RWPE1 (cell line): ENCODE measurements around the gene SHC1.
"Not testable (repeated sequence)": the region's sequence is repeated elsewhere in the genome, so short reads cannot be mapped to it uniquely, and the experiment has no call there.

Source experiments
- CTCF ChIA-PET: fragments of 350-600 bp; sonication (Branson Sonifier 250); formaldehyde crosslinking; extraction: SDS; loops from one replicate; lab custom pipeline; 2021; lab: Yijun Ruan, JAX
- POLR2A ChIA-PET: fragments of 400-600 bp; formaldehyde crosslinking; extraction: SDS; loops from one replicate; lab custom pipeline; 2020; ENCODE audit warnings: antibody characterized with exemption; ENCODE audit not compliant: low non-redundant PET; lab: Yijun Ruan, JAX
- DNase-seq: peaks from one replicate; pipeline ENCODE4 v3.0.0; 2012; ENCODE audit warnings: low spot score
- H3K27ac ChIP-seq: fragments of 450-650 bp; 2 replicates; pipeline ENCODE4 v1.5.1; 2017
- CTCF ChIP-seq: fragments of 450-650 bp; conservative IDR thresholded peaks from 2 replicates; pipeline ENCODE4 v1.5.1; 2017; ENCODE audit warnings: low read depth, mild to moderate bottlenecking

SHC1 gene

GRCh38 chr1:154992721-154993571 is 22.4 kb upstream of the SHC1 start:
- POLR2A ChIA-PET: interaction anchor here (0.6 kb wide), 2 partner anchors 9 to 82 kb away, joined by 3 to 8 read pairs; no protein-coding TSS in a partner anchor
- H3K27ac ChIP-seq: peak overlapping the region; percentile 71
- DNase-seq: no peak
- CTCF ChIA-PET: interaction anchor here (0.9 to 5.0 kb wide), 2 partner anchors 24 to 37 kb away, joined by 4 to 22 read pairs; partner anchors contain the start of gene PBXIP1
- TF ChIP-seq CTCF: no peak

DNA sequence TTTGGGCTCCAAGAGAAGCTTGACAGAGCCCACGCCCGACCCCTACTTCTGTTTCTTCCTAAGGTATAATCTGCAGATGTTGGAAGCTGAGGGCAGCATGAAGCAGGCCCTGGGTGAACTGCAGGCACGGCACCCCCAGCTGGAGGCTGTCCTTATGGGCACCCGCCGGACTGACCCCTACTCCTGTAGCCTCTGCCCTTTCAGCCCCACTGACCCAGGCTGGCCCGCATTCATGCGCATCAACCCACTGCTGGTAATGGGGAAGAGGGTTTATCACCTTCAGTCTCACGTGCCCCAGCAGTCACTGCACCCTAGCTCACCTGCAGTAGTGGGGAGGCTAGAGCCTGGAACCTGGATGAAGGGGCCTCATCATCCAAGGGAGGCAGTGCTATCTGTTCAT is 19.7 kb upstream of the SHC1 start:
- no peak for DNase-seq
- peak overlapping the region; percentile 54 for H3K27ac ChIP-seq
- no peak for TF ChIP-seq CTCF
- CTCF ChIA-PET: interaction anchor here (0.5 to 1.1 kb wide), 4 partner anchors 10 to 537 kb away, joined by 3 to 5 read pairs (median 4); partner anchors contain the start of gene PBXIP1
- POLR2A ChIA-PET: no interaction called here

- peak overlapping the region; percentile 54 for H3K27ac ChIP-seq
- POLR2A ChIA-PET: no interaction called here
- DNase-seq: no peak
- CTCF ChIA-PET: interaction anchor here (1.1 to 1.7 kb wide), 2 partner anchors 28 to 33 kb away, joined by 5 to 6 read pairs; partner anchors contain the start of gene PBXIP1
- no peak for TF ChIP-seq CTCF
Observed at GRCh38 chr1:154989195-154989860, 18.8 kb upstream of the SHC1 start.

GRCh38 chr1:154988058-154988954 is 17.8 kb upstream of the SHC1 start:
- CTCF ChIA-PET: interaction anchor here (0.6 to 1.9 kb wide), 4 partner anchors 29 to 97 kb away, joined by 3 to 7 read pairs (median 5); no protein-coding TSS in a partner anchor
- no peak for TF ChIP-seq CTCF
- DNase-seq: no peak
- peak overlapping the region; percentile 60 for H3K27ac ChIP-seq
- POLR2A ChIA-PET: interaction anchor here (0.9 kb wide), 1 partner anchor 17 kb away, joined by 3 read pairs; no protein-coding TSS in a partner anchor

GRCh38 chr1:154987326-154987725 is 16.8 kb upstream of the SHC1 start:
- no peak for DNase-seq
- ChIA-PET CTCF (interaction anchor here (0.7 to 1.9 kb wide), 5 partner anchors 17 to 63 kb away, joined by 3 to 7 read pairs (median 6); partner anchors contain the start of gene SHC1), POLR2A (no interaction called here)
- H3K27ac ChIP-seq: peak overlapping the region; percentile 60
- no peak for TF ChIP-seq CTCF

DNA sequence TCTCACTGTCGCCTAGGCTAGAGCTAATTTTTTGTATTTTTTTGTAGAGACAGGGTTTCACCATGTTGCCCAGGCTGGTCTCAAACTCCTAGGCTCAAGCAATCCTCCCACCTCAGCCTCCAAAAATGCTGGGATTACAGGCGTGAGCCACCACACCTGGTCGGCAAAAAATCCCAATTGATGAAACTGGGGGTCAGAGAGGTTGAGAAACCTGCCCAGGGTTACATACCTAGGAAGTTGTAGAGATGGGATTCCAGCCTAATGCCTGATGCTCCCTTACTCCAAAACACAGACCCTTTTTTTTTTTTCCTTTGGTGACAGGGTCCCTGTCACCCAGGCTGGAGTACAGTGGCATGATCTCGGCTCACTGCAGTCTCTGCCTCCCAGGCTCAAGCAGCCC is 16.2 kb upstream of the SHC1 start:
- POLR2A ChIA-PET: not testable (repeated sequence)
- CTCF ChIA-PET: interaction anchor here (0.7 to 1.9 kb wide), 3 partner anchors 16 to 57 kb away, joined by 3 to 7 read pairs (median 6); partner anchors contain the start of gene SHC1

More for the DNA sequence above, 16.2 kb upstream of the SHC1 start:
- peak overlapping the region; percentile 60 for H3K27ac ChIP-seq
- DNase-seq: not testable (repeated sequence)
